HPDE6-E6E7 (cell line): Measurements from ENCODE around the gene INPP5A.
"Not testable (repeated sequence)": the region's sequence is repeated elsewhere in the genome, so short reads cannot be mapped to it uniquely, and the experiment has no call there.

Experiments
- DNase-seq: peaks from one replicate; pipeline ENCODE4 v3.0.0; 2011; ENCODE audit warnings: missing footprints; ENCODE audit errors: extremely low spot score

Gene INPP5A

GRCh38 chr10:132691711-132692153 lies 154.1 kb downstream of the INPP5A start:
- no peak for DNase-seq

DNA sequence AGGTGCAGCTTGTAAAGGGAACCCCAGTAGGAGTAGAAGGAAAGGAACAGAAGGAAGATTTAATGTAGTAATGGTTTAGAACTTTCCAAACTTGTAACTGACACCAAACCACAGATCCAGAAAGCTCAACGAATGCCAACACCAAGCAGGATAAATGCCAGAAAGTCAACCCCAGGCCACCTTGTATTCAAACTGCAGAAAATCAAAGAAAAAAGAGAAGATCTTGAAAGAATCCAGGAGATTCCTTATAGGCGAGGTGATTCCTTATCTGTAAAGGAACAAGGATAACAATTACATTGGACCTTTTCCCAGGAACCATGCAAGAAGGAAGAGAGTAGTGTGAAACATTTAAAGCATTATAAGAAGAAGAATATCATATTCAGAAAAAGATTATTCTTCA lies 154.7 kb downstream of the INPP5A start:
- DNase-seq, result no peak

DNA sequence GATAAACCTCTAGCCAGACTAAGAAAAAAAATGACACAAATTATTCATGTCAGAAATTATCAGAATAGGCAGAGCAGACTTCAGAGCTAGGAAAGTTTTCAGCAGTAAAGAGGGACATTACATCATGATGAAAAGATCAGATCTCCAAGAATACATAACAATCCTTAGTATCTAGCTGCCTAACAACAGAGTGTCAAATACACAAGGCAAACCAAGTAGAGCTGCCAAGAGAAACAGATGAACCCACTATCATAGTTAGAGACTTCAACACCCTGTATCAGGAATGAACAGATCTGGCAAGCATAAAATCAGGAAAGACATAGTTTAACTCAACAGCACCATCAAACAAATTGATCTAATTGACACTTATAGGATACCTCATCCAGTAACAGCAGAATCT lies 156.1 kb downstream of the INPP5A start:
- no peak for DNase-seq

DNA sequence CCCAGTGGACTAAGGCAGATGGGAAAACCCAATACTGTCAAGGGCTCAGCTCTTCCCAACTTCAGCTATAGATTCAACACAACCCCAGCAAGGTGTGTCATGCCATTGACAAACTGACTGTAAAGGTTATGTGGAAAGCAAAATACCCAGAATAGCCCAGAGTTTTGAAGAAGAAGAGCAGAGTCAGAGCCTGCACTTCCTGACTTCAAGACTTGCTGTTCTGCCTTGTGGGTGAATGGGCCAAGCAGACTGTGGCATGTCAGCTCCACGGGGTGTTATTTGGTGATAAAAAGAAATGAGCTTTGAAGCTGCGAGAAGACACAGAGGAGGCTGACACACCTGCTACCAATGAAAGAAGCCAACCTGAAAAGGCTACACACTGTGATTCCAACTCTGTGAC lies 158.6 kb downstream of the INPP5A start:
- DNase-seq, result no peak

DNA sequence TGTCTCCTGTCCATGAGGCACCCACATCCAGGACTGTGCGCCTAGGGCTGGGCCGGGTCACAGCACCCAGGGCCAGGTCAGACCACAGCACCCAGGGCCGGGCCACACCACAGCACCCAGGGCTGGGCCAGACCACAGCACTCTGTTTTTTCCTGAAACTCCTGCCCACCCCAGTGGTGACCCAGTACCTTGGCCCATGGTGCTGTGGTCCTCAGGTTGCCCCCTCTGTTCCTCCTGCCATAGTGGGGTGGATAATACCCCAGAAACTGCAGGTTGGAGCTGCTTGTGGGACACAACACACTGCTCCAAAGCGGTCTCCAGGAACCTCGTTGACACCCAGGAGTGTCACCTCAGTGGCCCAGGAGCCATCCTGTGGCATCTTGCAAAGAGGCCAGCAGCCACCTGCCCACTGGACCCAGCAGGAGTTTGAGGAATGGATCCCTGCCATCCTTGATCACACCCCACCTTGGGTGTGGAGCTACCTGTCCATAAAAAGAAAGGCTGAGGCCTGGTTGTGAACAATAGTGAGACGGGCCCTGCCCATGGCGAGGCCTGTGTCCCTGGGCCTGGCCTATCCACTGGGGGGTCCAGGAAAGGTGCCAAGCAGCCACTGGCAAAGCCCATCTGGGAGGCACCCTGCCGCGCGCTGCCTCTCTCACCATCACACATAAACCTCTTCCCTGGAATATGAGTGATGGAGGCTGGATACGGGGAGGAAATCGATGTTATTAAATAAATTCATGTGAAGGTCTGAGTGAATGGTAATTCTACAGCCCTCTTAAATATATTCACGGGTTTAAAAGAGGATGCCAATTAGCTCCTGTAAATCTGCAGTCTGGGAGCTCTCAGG lies 159.4 kb downstream of the INPP5A start:
- DNase-seq, result no peak

- DNase-seq, result no peak
Observed at GRCh38 chr10:132697578-132698200, 160.1 kb downstream of the INPP5A start.

DNA sequence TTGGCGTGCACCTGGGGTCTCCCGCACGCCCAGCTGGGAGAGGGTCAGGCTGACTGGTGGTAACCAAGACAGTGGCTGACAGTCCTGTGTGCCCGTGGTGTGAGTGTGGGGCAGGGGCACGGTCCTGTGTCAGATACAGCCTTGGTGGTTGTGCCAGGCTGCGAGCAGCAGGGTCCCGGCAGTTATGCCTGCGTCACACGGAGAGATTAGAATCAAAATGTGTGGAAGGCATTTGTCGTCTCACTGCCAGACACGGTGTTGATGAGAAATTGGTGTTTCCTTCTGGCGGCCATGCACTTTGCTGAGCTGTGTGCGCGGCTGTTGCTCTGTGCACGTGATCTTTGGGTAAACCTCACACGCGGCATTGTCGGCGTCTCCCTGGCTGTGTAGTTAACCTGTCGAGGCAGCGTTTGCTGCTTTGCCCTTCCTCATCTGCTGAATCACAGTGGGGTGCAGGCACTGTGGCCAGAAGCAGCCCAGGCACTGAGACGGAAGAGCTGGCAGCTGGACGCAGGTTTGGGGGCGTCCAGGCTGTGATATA lies 160.7 kb downstream of the INPP5A start:
- no peak for DNase-seq

GRCh38 chr10:132698761-132699391 lies 161.3 kb downstream of the INPP5A start:
- DNase-seq, result no peak

GRCh38 chr10:132699411-132700155 lies 162.0 kb downstream of the INPP5A start:
- no peak for DNase-seq

GRCh38 chr10:132700156-132701098 lies 162.8 kb downstream of the INPP5A start:
- DNase-seq, result no peak

- DNase-seq, result no peak
Observed at GRCh38 chr10:132701099-132701845, 163.7 kb downstream of the INPP5A start.

DNA sequence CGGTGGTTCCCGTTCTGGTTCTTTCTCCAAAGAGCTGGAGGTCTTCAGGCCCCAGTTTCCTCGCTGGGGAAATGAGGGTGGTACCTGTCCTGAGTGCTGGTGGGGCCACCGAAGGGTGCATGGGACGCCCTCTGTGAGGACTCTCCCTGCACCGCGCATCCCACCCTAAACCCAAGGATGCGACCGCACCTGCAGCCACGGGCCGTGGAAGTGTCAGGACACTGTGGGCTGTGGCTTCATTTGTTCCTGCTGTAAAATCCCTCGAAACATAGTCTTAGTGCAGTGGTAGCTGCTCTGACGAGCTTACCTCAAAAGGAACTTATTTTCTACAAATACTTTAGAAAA lies 164.2 kb downstream of the INPP5A start:
- no peak for DNase-seq

- DNase-seq, result no peak
Observed at GRCh38 chr10:132702601-132703418, 165.2 kb downstream of the INPP5A start.

- no peak for DNase-seq
Observed at GRCh38 chr10:132703419-132704007, 165.9 kb downstream of the INPP5A start.

- DNase-seq, result no peak
Observed at GRCh38 chr10:132704008-132704814, 166.6 kb downstream of the INPP5A start.

DNA sequence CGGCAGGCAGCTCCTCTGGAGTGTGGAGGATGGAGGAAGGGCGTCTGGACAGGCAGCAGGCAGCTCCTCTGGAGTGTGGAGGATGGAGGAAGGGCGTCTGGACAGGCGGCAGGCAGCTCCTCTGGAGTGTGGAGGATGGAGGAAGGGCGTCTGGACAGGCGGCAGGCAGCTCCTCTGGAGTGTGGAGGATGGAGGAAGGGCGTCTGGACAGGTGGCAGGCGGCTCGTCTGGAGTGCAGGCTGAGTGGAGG lies 167.2 kb downstream of the INPP5A start:
- DNase-seq, result not testable (repeated sequence)

DNA sequence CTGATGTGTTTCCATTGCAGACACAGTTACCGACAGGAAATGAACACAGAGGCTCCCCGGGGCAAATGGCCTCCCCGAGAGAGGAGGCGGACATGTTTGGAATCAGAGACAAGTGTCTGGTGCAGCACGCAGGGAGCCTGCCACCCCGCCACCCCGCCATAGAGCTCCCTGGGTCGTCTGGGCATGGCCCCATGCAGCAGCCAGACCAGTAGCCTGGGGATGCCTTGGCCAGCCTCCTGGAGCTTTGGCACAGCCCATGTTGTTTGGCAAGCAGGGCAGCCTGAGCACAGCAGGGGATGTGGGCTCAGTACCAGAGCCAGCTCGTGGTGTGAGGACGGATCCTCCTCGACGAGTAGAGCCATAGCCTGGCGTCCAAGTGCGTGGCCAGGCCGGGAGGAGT lies 167.6 kb downstream of the INPP5A start:
- no peak for DNase-seq

- DNase-seq, result no peak
Observed at GRCh38 chr10:132705943-132706342, 168.4 kb downstream of the INPP5A start.
